Measurements from ENCODE around the gene PKD2. TPM values are rescaled to one million over a fixed set of nuclear protein-coding genes. Genes with fewer than 3 reads are reported as not detected.

PKD2 gene
- total RNA-seq, 1 experiment from 2014 or later = 12.9 TPM

DNA sequence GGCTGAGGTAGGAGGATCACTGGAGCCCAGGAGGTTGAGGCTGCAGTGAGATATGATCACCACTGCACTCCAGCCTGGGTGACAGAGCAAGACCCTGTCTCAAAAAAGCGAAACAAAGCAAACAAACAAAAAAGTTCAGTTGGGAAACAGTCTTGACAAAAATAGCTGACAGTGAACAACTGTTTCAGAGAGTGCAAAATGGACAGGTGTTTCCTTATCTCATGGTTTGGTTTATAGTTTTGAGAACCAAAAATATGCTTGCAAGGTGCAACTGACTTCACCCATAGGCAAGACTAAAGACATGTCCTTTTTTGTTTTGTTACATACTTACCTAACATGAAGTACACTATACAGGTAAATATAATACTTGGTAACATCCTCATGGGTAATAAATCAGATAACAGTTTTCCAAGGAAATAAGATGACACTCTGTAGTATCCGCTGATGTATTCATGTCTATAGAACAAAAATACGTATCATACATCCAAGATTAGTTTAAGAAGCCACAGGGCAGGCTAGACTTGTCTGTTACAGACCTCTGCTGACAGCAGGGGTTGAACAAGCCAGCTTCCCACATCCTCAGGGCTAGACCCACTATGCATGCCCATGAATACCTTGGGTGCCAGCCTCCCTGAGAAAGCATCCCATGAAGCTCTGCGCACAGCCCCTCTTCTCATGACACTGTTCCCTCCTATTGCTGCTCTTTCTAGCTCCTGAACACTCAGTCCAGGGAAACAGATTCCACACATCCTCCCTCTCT, 91.7 kb downstream of the PKD2 start:
- Histone ChIP-seq H3F3A (ENCODE audit: low read length, unreplicated experiment) (no peaks in the 10 kb centered on the region), H3K27ac (ENCODE audit: low read length) (no peak overlapping the region), H3K9me2 (replicated peaks; ENCODE audit: low read length) (no peaks in the 10 kb centered on the region), H3K4me1 (ENCODE audit: insufficient read depth, low read length) (peaks cover 12% of the 10 kb centered on the region), H2AFZ (ENCODE audit: low read length) (no peak overlapping the region), H3K9me3 (ENCODE audit: low read length) (no peaks in the 10 kb centered on the region), H3K4me3 (ENCODE audit: low read length) (no peak overlapping the region), H3K9ac (ENCODE audit: low read length) (no peak overlapping the region), H3K79me2 (ENCODE audit: low read length) (no peaks in the 10 kb centered on the region), H3K36me3 (ENCODE audit: low read depth, low read length) (no peaks in the 10 kb centered on the region), H4K20me1 (ENCODE audit: low read length) (no peaks in the 10 kb centered on the region), H3K4me2 (ENCODE audit: low read length) (no peak overlapping the region), H3K27me3 (ENCODE audit: low read length) (no peaks in the 10 kb centered on the region)
- intact Hi-C loops (cut with micrococcal nuclease) = no loop called here
- CTCF ChIA-PET = no interaction called here
- DNase-seq (no peak), ATAC-seq (no peak)
- no peak for TF ChIP-seq EZH2 (IDR thresholded peaks at IDR 0.05; ENCODE audit: low read length, unreplicated experiment)
- TF ChIP-seq, protein P1, sequence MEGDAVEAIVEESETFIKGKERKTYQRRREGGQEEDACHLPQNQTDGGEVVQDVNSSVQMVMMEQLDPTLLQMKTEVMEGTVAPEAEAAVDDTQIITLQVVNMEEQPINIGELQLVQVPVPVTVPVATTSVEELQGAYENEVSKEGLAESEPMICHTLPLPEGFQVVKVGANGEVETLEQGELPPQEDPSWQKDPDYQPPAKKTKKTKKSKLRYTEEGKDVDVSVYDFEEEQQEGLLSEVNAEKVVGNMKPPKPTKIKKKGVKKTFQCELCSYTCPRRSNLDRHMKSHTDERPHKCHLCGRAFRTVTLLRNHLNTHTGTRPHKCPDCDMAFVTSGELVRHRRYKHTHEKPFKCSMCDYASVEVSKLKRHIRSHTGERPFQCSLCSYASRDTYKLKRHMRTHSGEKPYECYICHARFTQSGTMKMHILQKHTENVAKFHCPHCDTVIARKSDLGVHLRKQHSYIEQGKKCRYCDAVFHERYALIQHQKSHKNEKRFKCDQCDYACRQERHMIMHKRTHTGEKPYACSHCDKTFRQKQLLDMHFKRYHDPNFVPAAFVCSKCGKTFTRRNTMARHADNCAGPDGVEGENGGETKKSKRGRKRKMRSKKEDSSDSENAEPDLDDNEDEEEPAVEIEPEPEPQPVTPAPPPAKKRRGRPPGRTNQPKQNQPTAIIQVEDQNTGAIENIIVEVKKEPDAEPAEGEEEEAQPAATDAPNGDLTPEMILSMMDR (conservative IDR thresholded peaks at IDR 0.05; ENCODE audit: low read depth, low read length) = no peak
- TF ChIP-seq EZH2phosphoT487 (IDR thresholded peaks at IDR 0.05; ENCODE audit: borderline replicate concordance, low read length) = no peak
- no TSS peak for BruUV-seq (replicated peaks)
- POLR2A ChIA-PET (ENCODE audit: unreplicated experiment) = no interaction called here

DNA sequence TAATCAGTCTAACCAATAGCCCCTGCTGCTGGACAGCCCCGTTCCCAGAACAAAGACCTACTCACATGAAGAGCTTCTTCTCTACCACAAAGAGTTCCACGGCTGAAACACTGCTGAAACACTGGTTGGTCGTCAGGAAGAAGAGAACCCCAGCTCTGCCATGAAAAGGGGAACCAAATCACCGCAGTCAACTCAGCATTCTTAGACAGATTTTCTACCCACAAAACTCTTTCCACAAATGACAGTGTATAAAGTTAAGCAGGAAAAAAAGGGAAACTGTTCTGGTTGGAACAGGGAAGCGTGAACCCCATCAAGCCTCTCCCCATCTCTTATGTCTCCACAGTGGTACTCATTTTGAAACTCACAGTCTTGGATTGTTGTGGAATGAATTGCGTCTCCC, 93.7 kb downstream of the PKD2 start:
- TF ChIP-seq, protein P1 (conservative IDR thresholded peaks at IDR 0.05; ENCODE audit: low read depth, low read length) = no peak
- TF ChIP-seq EZH2phosphoT487 (IDR thresholded peaks at IDR 0.05; ENCODE audit: borderline replicate concordance, low read length) (no peak), EZH2 (IDR thresholded peaks at IDR 0.05; ENCODE audit: low read length, unreplicated experiment) (no peak)
- Histone ChIP-seq H3K4me1 (ENCODE audit: insufficient read depth, low read length) (peaks cover 32% of the 10 kb centered on the region), H3K79me2 (ENCODE audit: low read length) (no peaks in the 10 kb centered on the region), H3K36me3 (ENCODE audit: low read depth, low read length) (no peaks in the 10 kb centered on the region), H3K9me3 (ENCODE audit: low read length) (no peaks in the 10 kb centered on the region), H3K4me2 (ENCODE audit: low read length) (no peak overlapping the region), H3K9ac (ENCODE audit: low read length) (no peak overlapping the region), H3K27ac (ENCODE audit: low read length) (no peak overlapping the region), H2AFZ (ENCODE audit: low read length) (no peak overlapping the region), H3F3A (ENCODE audit: low read length, unreplicated experiment) (no peaks in the 10 kb centered on the region), H3K27me3 (ENCODE audit: low read length) (no peaks in the 10 kb centered on the region), H3K9me2 (replicated peaks; ENCODE audit: low read length) (no peaks in the 10 kb centered on the region), H4K20me1 (ENCODE audit: low read length) (no peaks in the 10 kb centered on the region), H3K4me3 (ENCODE audit: low read length) (no peak overlapping the region)
- ChIA-PET POLR2A (ENCODE audit: unreplicated experiment) (no interaction called here), CTCF (no interaction called here)
- no TSS peak for BruUV-seq (replicated peaks)
- intact Hi-C loops (cut with micrococcal nuclease) = no loop called here
- ATAC-seq (no peak), DNase-seq (no peak)

DNA sequence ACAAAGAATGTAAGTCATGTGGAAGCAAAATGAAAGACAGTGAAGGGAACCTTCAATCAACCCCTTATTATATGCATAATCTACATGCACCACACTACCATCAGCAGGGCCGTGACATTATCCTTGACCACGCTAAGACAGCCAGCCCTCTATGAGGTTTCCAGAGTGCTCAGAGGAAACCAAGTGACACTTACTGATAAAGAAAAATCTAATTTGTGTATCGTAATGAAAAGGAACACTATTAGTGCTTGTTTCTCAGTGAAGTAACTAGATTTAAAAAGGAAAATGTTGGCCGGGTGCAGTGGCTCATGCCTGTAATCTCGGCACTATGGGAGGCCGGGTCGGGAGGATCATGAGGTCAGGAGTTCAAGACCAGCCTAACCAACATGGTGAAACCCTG, 94.6 kb downstream of the PKD2 start:
- DNase-seq = no peak
- no TSS peak for BruUV-seq (replicated peaks)
- no peaks in the 10 kb centered on the region for H3K27me3 ChIP-seq (ENCODE audit: low read length)
- no peak overlapping the region for H3K9ac ChIP-seq (ENCODE audit: low read length)
- ATAC-seq = no peak
- H3K79me2 ChIP-seq (ENCODE audit: low read length) = no peaks in the 10 kb centered on the region
- TF ChIP-seq EZH2phosphoT487 (IDR thresholded peaks at IDR 0.05; ENCODE audit: borderline replicate concordance, low read length) = no peak
- POLR2A ChIA-PET (ENCODE audit: unreplicated experiment) = no interaction called here
- H3K36me3 ChIP-seq (ENCODE audit: low read depth, low read length) = no peaks in the 10 kb centered on the region
- H3K4me3 ChIP-seq (ENCODE audit: low read length) = no peak overlapping the region
- no peaks in the 10 kb centered on the region for H3K9me2 ChIP-seq (replicated peaks; ENCODE audit: low read length)
- no peaks in the 10 kb centered on the region for H3F3A ChIP-seq (ENCODE audit: low read length, unreplicated experiment)
- no peak overlapping the region for H3K4me2 ChIP-seq (ENCODE audit: low read length)
- H3K9me3 ChIP-seq (ENCODE audit: low read length) = no peaks in the 10 kb centered on the region
- H4K20me1 ChIP-seq (ENCODE audit: low read length) = no peaks in the 10 kb centered on the region
- CTCF ChIA-PET = no interaction called here
- no peak overlapping the region for H2AFZ ChIP-seq (ENCODE audit: low read length)
- intact Hi-C loops (cut with micrococcal nuclease) = no loop called here
- H3K4me1 ChIP-seq (ENCODE audit: insufficient read depth, low read length) = peaks cover 40% of the 10 kb centered on the region
- H3K27ac ChIP-seq (ENCODE audit: low read length) = no peak overlapping the region
